Measurements from ENCODE around the gene OR4A15. TPM values are rescaled to one million over a fixed set of nuclear protein-coding genes. Genes with fewer than 3 reads are reported as not detected.

The OR4A15 gene
- polyA plus RNA-seq, result not detected

GRCh38 chr11:55367674-55368073 lies at the start of gene OR4A15:
Gene OR4A15, plus strand, starts transcription at chr11:55367974. Its CDS starts 0 bp downstream, at chr11:55367974.
- Mint-ChIP-seq H3K4me1 (no peaks in the 10 kb centered on the region), H3K9me3 (peaks cover 1 to 21% (median 10%) of the 10 kb centered on the region in 3 donors), H3K27me3 (no peaks in the 10 kb centered on the region), H3K4me3 (no peak within 1 kb of the TSS), H3K36me3 (no peaks in the 10 kb centered on the region), H3K27ac (no peak within 1 kb of the TSS)

- no peaks in the 10 kb centered on the region for H3K4me1 Mint-ChIP-seq
- peaks cover 4 to 7% (median 5%) of the 10 kb centered on the region in 3 donors for H3K9me3 Mint-ChIP-seq
- H3K27me3 Mint-ChIP-seq, result no peaks in the 10 kb centered on the region
- H3K27ac Mint-ChIP-seq, result no peak overlapping the region
- H3K4me3 Mint-ChIP-seq, result no peak overlapping the region
- H3K36me3 Mint-ChIP-seq, result no peaks in the 10 kb centered on the region
Observed at GRCh38 chr11:55324500-55324899, 43.3 kb upstream of the OR4A15 start.

GRCh38 chr11:55342901-55343300 lies 24.9 kb upstream of the OR4A15 start, which contains the start of gene OR4A16:
Gene OR4A16, plus strand, starts transcription at chr11:55343201. Its CDS starts 0 bp downstream, at chr11:55343201.
- Mint-ChIP-seq H3K27me3 (no peaks in the 10 kb centered on the region), H3K9me3 (peaks cover 3 to 10% (median 8%) of the 10 kb centered on the region in 3 donors), H3K4me3 (no peak within 1 kb of the TSS), H3K36me3 (no peaks in the 10 kb centered on the region), H3K4me1 (no peaks in the 10 kb centered on the region), H3K27ac (no peak within 1 kb of the TSS)

GRCh38 chr11:55345306-55345705 lies 22.5 kb upstream of the OR4A15 start:
- no peak overlapping the region for H3K4me3 Mint-ChIP-seq
- no peaks in the 10 kb centered on the region for H3K36me3 Mint-ChIP-seq
- H3K9me3 Mint-ChIP-seq, result peaks cover 2 to 14% (median 12%) of the 10 kb centered on the region in 3 donors
- no peaks in the 10 kb centered on the region for H3K4me1 Mint-ChIP-seq
- no peak overlapping the region for H3K27ac Mint-ChIP-seq
- H3K27me3 Mint-ChIP-seq, result no peaks in the 10 kb centered on the region

GRCh38 chr11:55349032-55349431 lies 18.7 kb upstream of the OR4A15 start:
- H3K27me3 Mint-ChIP-seq, result no peaks in the 10 kb centered on the region
- H3K36me3 Mint-ChIP-seq, result no peaks in the 10 kb centered on the region
- no peaks in the 10 kb centered on the region for H3K4me1 Mint-ChIP-seq
- peaks cover 2 to 17% (median 7%) of the 10 kb centered on the region in 3 donors for H3K9me3 Mint-ChIP-seq
- H3K4me3 Mint-ChIP-seq, result no peak overlapping the region
- no peak overlapping the region for H3K27ac Mint-ChIP-seq

GRCh38 chr11:55357560-55358184 lies 10.1 kb upstream of the OR4A15 start:
- peaks cover 0 to 29% (median 8%) of the 10 kb centered on the region in 3 donors for H3K9me3 Mint-ChIP-seq
- no peaks in the 10 kb centered on the region for H3K4me1 Mint-ChIP-seq
- H3K27me3 Mint-ChIP-seq, result no peaks in the 10 kb centered on the region
- no peak overlapping the region for H3K27ac Mint-ChIP-seq
- no peak overlapping the region for H3K4me3 Mint-ChIP-seq
- no peaks in the 10 kb centered on the region for H3K36me3 Mint-ChIP-seq

GRCh38 chr11:55401011-55401410 lies 33.2 kb downstream of the OR4A15 start:
- Mint-ChIP-seq H3K4me1 (no peaks in the 10 kb centered on the region), H3K9me3 (peaks cover 2 to 16% (median 5%) of the 10 kb centered on the region in 3 donors), H3K36me3 (no peaks in the 10 kb centered on the region), H3K27me3 (no peaks in the 10 kb centered on the region), H3K4me3 (no peak overlapping the region), H3K27ac (no peak overlapping the region)

Other genes with a start within 250 kb of the OR4A15 start
- gene TRIM48, start 105.8 kb upstream of the OR4A15 start, polyA plus RNA-seq, result not detected
- not detected for gene OR4A16, start 24.8 kb upstream of the OR4A15 start, polyA plus RNA-seq
- not detected for gene OR4C15, start 186.5 kb downstream of the OR4A15 start, polyA plus RNA-seq
- gene OR4C16, start 204.2 kb downstream of the OR4A15 start, polyA plus RNA-seq, result not detected
- not detected for gene OR4C11, start 239.7 kb downstream of the OR4A15 start, polyA plus RNA-seq